Osteocyte (in vitro differentiated cells): ENCODE data around the gene ASCL2. TPM values are rescaled to one million over a fixed set of nuclear protein-coding genes. Genes with fewer than 3 reads are reported as not detected.

Experiments used
- DNase-seq: peaks from one replicate; pipeline ENCODE4 v3.0.0; 2021; ENCODE audit warnings: mixed read lengths; ENCODE audit not compliant: unreplicated experiment; ENCODE audit errors: extremely low spot score
- H3K27ac Mint-ChIP-seq: one replicate; pipeline ENCODE4 v1.8.0; 2021; ENCODE audit warnings: mild to moderate bottlenecking, mixed read lengths; ENCODE audit not compliant: unreplicated experiment
- H3K27me3 Mint-ChIP-seq: one replicate; pipeline ENCODE4 v1.8.0; 2021; ENCODE audit warnings: mixed read lengths; ENCODE audit not compliant: unreplicated experiment
- H3K36me3 Mint-ChIP-seq: one replicate; pipeline ENCODE4 v1.8.0; 2021; ENCODE audit warnings: mixed read lengths; ENCODE audit not compliant: unreplicated experiment
- H3K4me1 Mint-ChIP-seq: one replicate; pipeline ENCODE4 v1.8.0; 2021; ENCODE audit warnings: mixed read lengths; ENCODE audit not compliant: unreplicated experiment
- H3K4me3 Mint-ChIP-seq: one replicate; pipeline ENCODE4 v1.8.0; 2021; ENCODE audit warnings: mild to moderate bottlenecking, moderate library complexity, mixed read lengths; ENCODE audit not compliant: unreplicated experiment
- H3K9me3 Mint-ChIP-seq: one replicate; pipeline ENCODE4 v1.8.0; 2021; ENCODE audit warnings: mixed read lengths; ENCODE audit not compliant: unreplicated experiment
- total RNA-seq: library from RNA; stranded (reverse); gene quantifications from 2 replicates; pipeline ENCODE4 v1.2.1, GENCODE V29; 2021
- TF ChIP-seq, protein P1 (sequence below): fragments of 200-600 bp; sonication (generic); IDR thresholded peaks from 2 replicates; pipeline ENCODE4 v1.5.0; 2021; ENCODE audit warnings: antibody characterized with exemption, mild to moderate bottlenecking, moderate library complexity

Gene ASCL2
- total RNA-seq, 1 donor from 2014 or later = not detected

DNA sequence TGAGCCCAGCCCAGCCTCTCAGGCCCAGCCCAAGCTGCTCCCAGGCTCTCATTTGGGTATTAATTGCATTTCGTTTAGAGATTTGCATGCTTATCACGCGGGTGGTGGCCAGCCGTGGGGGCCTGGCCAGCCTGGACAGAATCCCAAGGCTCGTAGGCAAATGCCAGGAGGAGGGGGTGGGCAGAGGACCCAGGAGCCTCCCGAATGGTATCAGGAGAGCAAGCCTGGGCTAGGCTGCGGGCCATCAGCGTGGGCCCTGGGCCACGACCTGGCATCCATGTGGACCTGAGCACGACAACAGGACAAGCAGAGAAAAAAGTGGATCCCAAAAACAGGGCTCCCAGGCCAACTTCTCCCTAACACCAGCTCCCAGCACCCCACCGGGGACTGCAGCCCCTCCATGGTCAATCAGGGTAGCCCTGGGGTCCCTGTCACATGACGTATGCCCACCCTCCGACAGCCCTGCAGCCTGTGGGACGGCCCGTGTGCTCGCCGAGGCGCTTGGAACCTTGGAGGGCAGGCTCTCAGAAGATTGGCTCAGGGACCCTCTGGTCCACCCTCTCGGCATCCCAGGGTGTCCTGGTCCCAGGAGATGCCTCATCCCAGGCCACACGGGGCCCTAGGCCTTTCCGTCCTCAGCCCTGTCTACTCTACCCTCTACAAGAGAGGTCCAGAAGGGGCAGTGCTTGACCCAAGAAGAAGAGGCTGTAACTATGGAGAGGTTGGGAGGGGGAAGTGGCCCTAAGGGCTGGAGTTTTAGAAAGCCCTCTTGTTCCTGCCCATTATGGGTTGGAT lies 8.8 kb downstream of the ASCL2 start:
- H3K4me1 Mint-ChIP-seq = no peaks in the 10 kb centered on the region
- TF ChIP-seq, protein P1, sequence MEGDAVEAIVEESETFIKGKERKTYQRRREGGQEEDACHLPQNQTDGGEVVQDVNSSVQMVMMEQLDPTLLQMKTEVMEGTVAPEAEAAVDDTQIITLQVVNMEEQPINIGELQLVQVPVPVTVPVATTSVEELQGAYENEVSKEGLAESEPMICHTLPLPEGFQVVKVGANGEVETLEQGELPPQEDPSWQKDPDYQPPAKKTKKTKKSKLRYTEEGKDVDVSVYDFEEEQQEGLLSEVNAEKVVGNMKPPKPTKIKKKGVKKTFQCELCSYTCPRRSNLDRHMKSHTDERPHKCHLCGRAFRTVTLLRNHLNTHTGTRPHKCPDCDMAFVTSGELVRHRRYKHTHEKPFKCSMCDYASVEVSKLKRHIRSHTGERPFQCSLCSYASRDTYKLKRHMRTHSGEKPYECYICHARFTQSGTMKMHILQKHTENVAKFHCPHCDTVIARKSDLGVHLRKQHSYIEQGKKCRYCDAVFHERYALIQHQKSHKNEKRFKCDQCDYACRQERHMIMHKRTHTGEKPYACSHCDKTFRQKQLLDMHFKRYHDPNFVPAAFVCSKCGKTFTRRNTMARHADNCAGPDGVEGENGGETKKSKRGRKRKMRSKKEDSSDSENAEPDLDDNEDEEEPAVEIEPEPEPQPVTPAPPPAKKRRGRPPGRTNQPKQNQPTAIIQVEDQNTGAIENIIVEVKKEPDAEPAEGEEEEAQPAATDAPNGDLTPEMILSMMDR = no peak
- H3K27me3 Mint-ChIP-seq = peaks cover 27% of the 10 kb centered on the region
- no peak overlapping the region for H3K4me3 Mint-ChIP-seq
- no peak for DNase-seq
- H3K36me3 Mint-ChIP-seq = no peaks in the 10 kb centered on the region
- no peaks in the 10 kb centered on the region for H3K9me3 Mint-ChIP-seq
- H3K27ac Mint-ChIP-seq = no peak overlapping the region

DNA sequence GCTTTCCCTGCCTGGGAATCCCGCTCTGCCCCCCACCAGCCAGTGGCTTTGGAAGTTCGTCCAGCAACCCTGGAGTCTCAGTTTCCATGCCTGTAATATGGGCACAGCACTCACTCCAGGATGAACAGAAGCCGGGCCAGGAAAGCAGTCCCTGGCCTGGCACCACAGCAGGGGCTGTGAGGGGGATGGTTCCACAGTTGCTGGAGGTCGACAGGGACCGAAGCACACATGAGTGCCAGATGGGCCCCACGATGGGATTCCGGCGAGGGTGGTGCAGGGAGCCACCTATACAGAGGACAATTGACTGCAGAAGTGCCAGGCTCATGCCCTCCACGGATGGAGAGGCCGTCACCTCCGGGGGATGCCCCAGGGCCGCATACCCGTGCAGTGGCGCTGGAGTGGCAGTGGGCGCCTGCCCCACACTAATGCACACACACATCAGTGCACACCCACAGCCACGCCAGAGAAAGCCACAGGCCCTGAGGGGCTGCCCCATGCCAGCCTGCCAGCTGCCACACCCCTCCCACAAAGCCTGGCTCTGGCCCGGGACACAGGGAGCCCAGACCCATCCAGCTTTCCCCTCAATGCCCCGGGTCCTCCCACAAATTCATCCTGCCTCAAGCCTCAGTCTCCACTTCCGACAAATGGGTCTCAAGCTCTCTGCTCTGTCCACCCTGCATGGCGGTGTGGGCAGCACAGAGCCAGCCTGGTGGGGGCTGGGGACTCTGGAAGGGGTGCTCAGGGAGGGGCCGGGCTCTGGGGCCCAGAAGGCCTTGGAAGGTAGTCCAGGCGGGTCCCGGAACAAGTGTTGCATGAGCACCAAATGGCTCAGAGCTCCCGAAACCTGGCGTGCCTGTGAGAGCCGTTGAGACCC lies 9.7 kb downstream of the ASCL2 start:
- H3K36me3 Mint-ChIP-seq = no peaks in the 10 kb centered on the region
- H3K4me3 Mint-ChIP-seq = no peak overlapping the region
- H3K27ac Mint-ChIP-seq = no peak overlapping the region
- TF ChIP-seq, protein P1 = no peak
- no peak for DNase-seq
- H3K9me3 Mint-ChIP-seq = no peaks in the 10 kb centered on the region
- H3K27me3 Mint-ChIP-seq = peaks cover 19% of the 10 kb centered on the region
- no peaks in the 10 kb centered on the region for H3K4me1 Mint-ChIP-seq

DNA sequence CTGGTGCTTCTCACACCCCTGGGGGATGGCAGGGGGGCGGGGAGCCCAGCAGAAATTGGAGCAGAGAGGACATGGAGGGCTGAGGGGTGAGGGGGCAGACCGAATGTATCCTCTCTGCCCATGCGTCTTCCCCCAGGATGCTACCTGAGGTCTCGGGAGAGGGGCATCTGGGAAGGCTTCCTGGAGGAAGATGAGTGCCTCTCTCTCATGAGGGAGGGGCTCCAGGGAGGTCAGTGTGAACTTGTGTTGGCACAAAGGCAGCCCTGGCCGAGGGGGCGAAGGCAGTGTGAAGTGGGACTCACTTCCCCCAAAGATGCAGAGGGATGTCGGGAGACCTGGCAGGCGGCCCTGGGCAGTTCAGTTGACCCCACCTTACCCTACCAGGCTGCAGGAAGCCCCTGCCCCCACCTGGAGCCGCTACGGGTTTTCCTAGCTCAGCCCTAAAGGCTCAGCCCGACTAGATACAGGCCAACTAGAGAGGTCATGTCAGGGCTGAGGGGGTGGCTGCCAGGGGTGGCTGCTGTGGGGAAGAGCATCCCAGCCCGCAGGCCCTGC lies 10.4 kb downstream of the ASCL2 start:
- H3K36me3 Mint-ChIP-seq = no peaks in the 10 kb centered on the region
- no peaks in the 10 kb centered on the region for H3K9me3 Mint-ChIP-seq
- peaks cover 17% of the 10 kb centered on the region for H3K27me3 Mint-ChIP-seq
- DNase-seq = peak; percentile 81
- H3K4me3 Mint-ChIP-seq = no peak overlapping the region
- H3K4me1 Mint-ChIP-seq = no peaks in the 10 kb centered on the region
- TF ChIP-seq, protein P1 = no peak
- no peak overlapping the region for H3K27ac Mint-ChIP-seq

DNA sequence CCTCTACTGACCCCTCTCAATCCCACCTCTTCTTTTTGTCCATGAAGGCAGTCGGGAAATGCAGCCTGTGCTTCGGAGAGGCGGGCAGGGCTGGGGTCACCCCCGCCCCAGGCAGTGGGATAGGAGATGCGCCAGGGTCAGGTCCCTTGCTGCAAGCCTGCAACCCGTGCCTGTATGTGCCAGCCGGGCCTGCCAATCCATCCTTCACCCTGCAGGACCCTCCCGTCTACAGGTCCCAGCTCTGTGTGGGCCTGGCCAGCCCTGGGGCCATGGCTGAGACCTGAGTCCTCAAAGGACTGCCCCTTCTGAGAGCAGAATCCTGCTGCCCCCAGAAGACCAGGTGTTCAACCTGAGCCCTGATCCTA lies 10.9 kb downstream of the ASCL2 start:
- no peaks in the 10 kb centered on the region for H3K9me3 Mint-ChIP-seq
- no peak overlapping the region for H3K4me3 Mint-ChIP-seq
- TF ChIP-seq, protein P1 = no peak
- no peak overlapping the region for H3K27ac Mint-ChIP-seq
- no peaks in the 10 kb centered on the region for H3K36me3 Mint-ChIP-seq
- DNase-seq = peak; percentile 80
- H3K4me1 Mint-ChIP-seq = no peaks in the 10 kb centered on the region
- H3K27me3 Mint-ChIP-seq = peaks cover 18% of the 10 kb centered on the region
